Measurements from ENCODE around the gene ATF3. TPM values are rescaled to one million over a fixed set of nuclear protein-coding genes. Genes with fewer than 3 reads are reported as not detected.
A peak's percentile ranks its signal among the peaks of the same experiment; 100 is the strongest.
"Not testable (repeated sequence)": the region's sequence is repeated elsewhere in the genome, so short reads cannot be mapped to it uniquely, and the experiment has no call there.

Gene ATF3
- total and polyA plus RNA-seq, 4 experiments from 2014 or later: 0.09 to 3.1 (median 2.7) TPM; not detected in 1

GRCh38 chr1:212637902-212638301 is 29.3 kb downstream of the ATF3 start:
- no peak for DNase-seq
- Mint-ChIP-seq H3K36me3 (peaks cover 0 to 3% of the 10 kb centered on the region in 2 donors), H3K27ac (peak overlapping the region in 4 of 7 donors; percentile 4 to 43 (median 28)), H3K4me1 (peaks cover 14 to 37% (median 26%) of the 10 kb centered on the region in 4 donors), H3K27me3 (peaks cover 6 to 10% of the 10 kb centered on the region in 2 donors), H3K9me3 (peaks cover 0 to 13% (median 5%) of the 10 kb centered on the region in 8 donors), H3K4me3 (peak overlapping the region in 1 of 8 donors; percentile 11)
- Histone ChIP-seq H3K4me1 (ENCODE audit: insufficient read depth, low read length) (peaks cover 26% of the 10 kb centered on the region), H3K9me3 (ENCODE audit: control insufficient read depth in 1 of 2, low read length in 2 of 2) (no peaks in the 10 kb centered on the region), H3K36me3 (ENCODE audit: insufficient read depth, low read length) (no peaks in the 10 kb centered on the region), H3K27me3 (ENCODE audit: insufficient read depth, low read length) (peaks cover 4% of the 10 kb centered on the region), H3K4me3 (ENCODE audit: low read length in 2 of 2) (no peak overlapping the region), H3K27ac (ENCODE audit: low read depth, low read length) (no peak overlapping the region)
- intact Hi-C loops (cut with micrococcal nuclease): no loop called here
- CTCF ChIA-PET (ENCODE audit: partially characterized antibody): no interaction called here
- POLR2A ChIA-PET (ENCODE audit: partially characterized antibody): no interaction called here

- H3K27me3 Mint-ChIP-seq: peaks cover 7 to 13% of the 10 kb centered on the region in 2 donors
- peak overlapping the region in 2 of 7 donors; percentile 4 to 57 for H3K27ac Mint-ChIP-seq
These were observed 30.1 kb downstream of the ATF3 start for GRCh38 chr1:212638492-212639151.

GRCh38 chr1:212639524-212639923 is 31.0 kb downstream of the ATF3 start:
- intact Hi-C loops (cut with micrococcal nuclease); POLR2A ChIA-PET (ENCODE audit: partially characterized antibody); H3K4me3 Mint-ChIP-seq; DNase-seq; H3K36me3 ChIP-seq (ENCODE audit: insufficient read depth, low read length); H3K27ac ChIP-seq (ENCODE audit: low read depth, low read length); H3K9me3 ChIP-seq (ENCODE audit: control insufficient read depth in 1 of 2, low read length in 2 of 2); H3K4me3 ChIP-seq (ENCODE audit: low read length in 2 of 2); H3K27me3 ChIP-seq (ENCODE audit: insufficient read depth, low read length); H3K9me3 Mint-ChIP-seq; H3K27ac Mint-ChIP-seq; H3K36me3 Mint-ChIP-seq: not testable (repeated sequence)
- Mint-ChIP-seq H3K27me3 (peaks cover 8 to 13% of the 10 kb centered on the region in 2 donors), H3K4me1 (peaks cover 14 to 35% (median 26%) of the 10 kb centered on the region in 4 donors)
- CTCF ChIA-PET (ENCODE audit: partially characterized antibody): interaction anchor here (0.5 to 1.1 kb wide), 2 partner anchors 10 to 162 kb away, joined by 4 to 5 read pairs; no protein-coding TSS in a partner anchor
- H3K4me1 ChIP-seq (ENCODE audit: insufficient read depth, low read length): peaks cover 26% of the 10 kb centered on the region

More at GRCh38 chr1:212638492-212639151, 30.1 kb downstream of the ATF3 start:
- Mint-ChIP-seq H3K4me3 (no peak overlapping the region), H3K36me3 (peaks cover 0 to 3% of the 10 kb centered on the region in 2 donors), H3K9me3 (peaks cover 0 to 13% (median 5%) of the 10 kb centered on the region in 8 donors), H3K4me1 (peaks cover 14 to 37% (median 26%) of the 10 kb centered on the region in 4 donors)
- CTCF ChIA-PET (ENCODE audit: partially characterized antibody): no interaction called here
- H3K9me3 ChIP-seq (ENCODE audit: control insufficient read depth in 1 of 2, low read length in 2 of 2): no peaks in the 10 kb centered on the region
- POLR2A ChIA-PET (ENCODE audit: partially characterized antibody): no interaction called here
- H3K36me3 ChIP-seq (ENCODE audit: insufficient read depth, low read length): no peaks in the 10 kb centered on the region
- H3K27ac ChIP-seq (ENCODE audit: low read depth, low read length): no peak overlapping the region
- peaks cover 26% of the 10 kb centered on the region for H3K4me1 ChIP-seq (ENCODE audit: insufficient read depth, low read length)
- H3K27me3 ChIP-seq (ENCODE audit: insufficient read depth, low read length): peaks cover 4% of the 10 kb centered on the region
- no peak overlapping the region for H3K4me3 ChIP-seq (ENCODE audit: low read length in 2 of 2)
- intact Hi-C loops (cut with micrococcal nuclease): no loop called here
- DNase-seq: no peak

- ChIA-PET POLR2A (ENCODE audit: partially characterized antibody) (no interaction called here), CTCF (ENCODE audit: partially characterized antibody) (interaction anchor here (0.7 to 1.2 kb wide), 3 partner anchors 10 to 11 kb away, joined by 3 to 5 read pairs (median 4); no protein-coding TSS in a partner anchor)
- intact Hi-C loops (cut with micrococcal nuclease): no loop called here
- no peaks in the 10 kb centered on the region for H3K36me3 Mint-ChIP-seq
- H3K4me1 Mint-ChIP-seq: peaks cover 14 to 28% (median 21%) of the 10 kb centered on the region in 4 donors
- Histone ChIP-seq H3K36me3 (ENCODE audit: insufficient read depth, low read length) (no peaks in the 10 kb centered on the region), H3K27me3 (ENCODE audit: insufficient read depth, low read length) (peaks cover 4% of the 10 kb centered on the region), H3K27ac (ENCODE audit: low read depth, low read length) (no peak overlapping the region), H3K4me1 (ENCODE audit: insufficient read depth, low read length) (peaks cover 22% of the 10 kb centered on the region), H3K9me3 (ENCODE audit: control insufficient read depth in 1 of 2, low read length in 2 of 2) (no peaks in the 10 kb centered on the region), H3K4me3 (ENCODE audit: low read length in 2 of 2) (no peak overlapping the region)
- DNase-seq: no peak
- no peak overlapping the region for H3K4me3 Mint-ChIP-seq
- H3K27me3 Mint-ChIP-seq: peaks cover 10 to 13% of the 10 kb centered on the region in 2 donors
- peaks cover 0 to 10% (median 4%) of the 10 kb centered on the region in 8 donors for H3K9me3 Mint-ChIP-seq
- no peak overlapping the region for H3K27ac Mint-ChIP-seq
These were observed 31.8 kb downstream of the ATF3 start for GRCh38 chr1:212640223-212640878.

GRCh38 chr1:212641956-212642355 is 33.4 kb downstream of the ATF3 start:
- peaks cover 4% of the 10 kb centered on the region for H3K27me3 ChIP-seq (ENCODE audit: insufficient read depth, low read length)
- intact Hi-C loops (cut with micrococcal nuclease): no loop called here
- POLR2A ChIA-PET (ENCODE audit: partially characterized antibody): no interaction called here
- Mint-ChIP-seq H3K9me3 (peaks cover 0 to 10% (median 4%) of the 10 kb centered on the region in 8 donors), H3K36me3 (no peaks in the 10 kb centered on the region), H3K4me1 (peaks cover 3 to 12% (median 8%) of the 10 kb centered on the region in 4 donors), H3K27ac (no peak overlapping the region), H3K27me3 (peaks cover 10 to 13% of the 10 kb centered on the region in 2 donors), H3K4me3 (no peak overlapping the region)
- H3K27ac ChIP-seq (ENCODE audit: low read depth, low read length): no peak overlapping the region
- H3K4me1 ChIP-seq (ENCODE audit: insufficient read depth, low read length): peaks cover 6% of the 10 kb centered on the region
- H3K36me3 ChIP-seq (ENCODE audit: insufficient read depth, low read length): no peaks in the 10 kb centered on the region
- no peak overlapping the region for H3K4me3 ChIP-seq (ENCODE audit: low read length in 2 of 2)
- DNase-seq: no peak
- H3K9me3 ChIP-seq (ENCODE audit: control insufficient read depth in 1 of 2, low read length in 2 of 2): no peaks in the 10 kb centered on the region
- CTCF ChIA-PET (ENCODE audit: partially characterized antibody): interaction anchor here (1.3 kb wide), 1 partner anchor 23 kb away, joined by 4 read pairs; no protein-coding TSS in a partner anchor

- H3K4me1 Mint-ChIP-seq: no peaks in the 10 kb centered on the region
- intact Hi-C loops (cut with micrococcal nuclease): no loop called here
- DNase-seq: no peak
- no peak overlapping the region for H3K4me3 Mint-ChIP-seq
- POLR2A ChIA-PET (ENCODE audit: partially characterized antibody): no interaction called here
- Histone ChIP-seq H3K4me1 (ENCODE audit: insufficient read depth, low read length) (no peaks in the 10 kb centered on the region), H3K27ac (ENCODE audit: low read depth, low read length) (no peak overlapping the region), H3K4me3 (ENCODE audit: low read length in 2 of 2) (no peak overlapping the region), H3K36me3 (ENCODE audit: insufficient read depth, low read length) (no peaks in the 10 kb centered on the region), H3K9me3 (ENCODE audit: control insufficient read depth in 1 of 2, low read length in 2 of 2) (no peaks in the 10 kb centered on the region), H3K27me3 (ENCODE audit: insufficient read depth, low read length) (peaks cover 4% of the 10 kb centered on the region)
- no peaks in the 10 kb centered on the region for H3K36me3 Mint-ChIP-seq
- peaks cover 8 to 10% of the 10 kb centered on the region in 2 donors for H3K27me3 Mint-ChIP-seq
- peaks cover 0 to 10% (median 3%) of the 10 kb centered on the region in 8 donors for H3K9me3 Mint-ChIP-seq
- CTCF ChIA-PET (ENCODE audit: partially characterized antibody): interaction anchor here (1.8 kb wide), 1 partner anchor 13 kb away, joined by 5 read pairs; no protein-coding TSS in a partner anchor
- no peak overlapping the region for H3K27ac Mint-ChIP-seq
These were observed 35.3 kb downstream of the ATF3 start for GRCh38 chr1:212643877-212644276.

- Mint-ChIP-seq H3K27me3 (peaks cover 8% of the 10 kb centered on the region in 2 donors), H3K36me3 (no peaks in the 10 kb centered on the region), H3K4me1 (no peaks in the 10 kb centered on the region), H3K27ac (peak overlapping the region in 1 of 7 donors; percentile 56), H3K4me3 (no peak overlapping the region), H3K9me3 (peaks cover 0 to 10% (median 3%) of the 10 kb centered on the region in 8 donors)
- ChIA-PET CTCF (ENCODE audit: partially characterized antibody) (interaction anchor here (1.1 to 1.8 kb wide), 2 partner anchors 14 to 20 kb away, joined by 3 to 5 read pairs; no protein-coding TSS in a partner anchor), POLR2A (ENCODE audit: partially characterized antibody) (no interaction called here)
- peaks cover 4% of the 10 kb centered on the region for H3K27me3 ChIP-seq (ENCODE audit: insufficient read depth, low read length)
- H3K36me3 ChIP-seq (ENCODE audit: insufficient read depth, low read length): no peaks in the 10 kb centered on the region
- no peak for DNase-seq
- intact Hi-C loops (cut with micrococcal nuclease): no loop called here
- no peak overlapping the region for H3K27ac ChIP-seq (ENCODE audit: low read depth, low read length)
- H3K4me3 ChIP-seq (ENCODE audit: low read length in 2 of 2): no peak overlapping the region
- H3K9me3 ChIP-seq (ENCODE audit: control insufficient read depth in 1 of 2, low read length in 2 of 2): no peaks in the 10 kb centered on the region
- H3K4me1 ChIP-seq (ENCODE audit: insufficient read depth, low read length): no peaks in the 10 kb centered on the region
These were observed 36.4 kb downstream of the ATF3 start for GRCh38 chr1:212644866-212645545.

All from CD4-positive, alpha-beta memory T cell (primary cell).